GM19452 (cell line): ENCODE measurements around the gene LAMC1.
A peak's percentile ranks its signal among the peaks of the same experiment; 100 is the strongest.

Experiments used
- ATAC-seq: cut with Tn5 transposase; IDR thresholded peaks from one replicate; pipeline ENCODE4 v1.9.1; 2021; ENCODE audit not compliant: unreplicated experiment

LAMC1 gene

DNA sequence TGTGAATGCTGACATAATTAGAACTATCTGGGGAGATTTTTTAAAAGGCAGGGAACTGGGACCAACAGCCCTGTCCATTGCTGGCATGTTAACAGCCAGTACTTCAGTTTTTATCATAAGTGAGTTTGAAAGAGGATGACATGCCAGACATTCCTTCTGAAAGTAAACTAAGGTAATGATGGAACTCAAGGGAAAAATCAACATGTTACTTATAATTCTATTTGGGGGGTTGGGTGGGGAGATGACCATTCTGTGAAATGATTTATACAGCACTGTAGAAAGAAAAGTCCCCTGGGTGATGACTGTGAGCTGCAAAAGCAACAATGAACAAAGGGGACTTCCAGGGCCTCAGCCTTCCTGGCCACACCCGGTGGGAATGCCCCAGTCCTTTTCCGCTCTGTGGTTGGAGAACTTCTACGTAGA is 157.4 kb downstream of the LAMC1 start:
- peak; percentile 59 for ATAC-seq

DNA sequence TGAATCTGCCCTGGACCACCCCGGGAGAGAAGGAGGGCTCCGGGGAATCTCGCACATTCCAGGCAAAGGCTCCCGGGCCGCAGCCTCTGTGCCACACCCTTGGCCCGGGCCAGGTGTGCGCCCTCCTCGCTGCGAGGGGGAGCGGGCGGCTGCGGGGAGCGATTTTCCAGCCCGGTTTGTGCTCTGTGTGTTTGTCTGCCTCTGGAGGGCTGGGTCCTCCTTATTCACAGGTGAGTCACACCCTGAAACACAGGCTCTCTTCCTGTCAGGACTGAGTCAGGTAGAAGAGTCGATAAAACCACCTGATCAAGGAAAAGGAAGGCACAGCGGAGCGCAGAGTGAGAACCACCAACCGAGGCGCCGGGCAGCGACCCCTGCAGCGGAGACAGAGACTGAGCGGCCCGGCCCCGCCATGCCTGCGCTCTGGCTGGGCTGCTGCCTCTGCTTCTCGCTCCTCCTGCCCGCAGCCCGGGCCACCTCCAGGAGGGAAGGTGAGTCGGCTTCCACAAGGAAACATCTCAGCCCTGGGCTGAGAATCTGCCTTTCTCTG is 162.8 kb downstream of the LAMC1 start, which contains the start of gene LAMC2:
Gene LAMC2 (plus strand): TSS at position 324 of the 550 bp plus-strand sequence. CDS start 89 bp downstream, at position 413.
- no peak for ATAC-seq

DNA sequence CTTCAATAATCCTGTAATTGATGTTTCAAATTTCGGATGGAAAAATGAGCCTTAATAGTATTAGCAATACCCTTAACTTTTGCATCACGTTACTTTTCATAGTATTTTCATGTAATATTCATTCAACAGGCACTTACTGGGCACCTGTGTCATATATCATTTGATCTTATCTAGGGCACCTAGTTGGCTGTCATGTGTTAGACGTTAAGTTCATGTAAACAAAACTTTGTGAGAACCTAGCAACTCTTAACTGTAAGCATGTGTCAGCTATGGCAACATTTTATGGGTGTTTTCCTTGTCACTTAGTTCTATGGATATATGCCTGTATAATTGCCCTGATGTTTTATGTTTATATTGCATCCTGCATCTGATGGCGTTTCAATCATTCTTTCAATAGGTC is 163.6 kb downstream of the LAMC1 start:
- ATAC-seq = no peak

GRCh38 chr1:183188240-183188639 is 165.0 kb downstream of the LAMC1 start:
- no peak for ATAC-seq

- ATAC-seq = no peak
Measured at GRCh38 chr1:183191833-183192232, 168.6 kb downstream of the LAMC1 start.

GRCh38 chr1:183193963-183194525 is 170.8 kb downstream of the LAMC1 start:
- ATAC-seq = no peak

DNA sequence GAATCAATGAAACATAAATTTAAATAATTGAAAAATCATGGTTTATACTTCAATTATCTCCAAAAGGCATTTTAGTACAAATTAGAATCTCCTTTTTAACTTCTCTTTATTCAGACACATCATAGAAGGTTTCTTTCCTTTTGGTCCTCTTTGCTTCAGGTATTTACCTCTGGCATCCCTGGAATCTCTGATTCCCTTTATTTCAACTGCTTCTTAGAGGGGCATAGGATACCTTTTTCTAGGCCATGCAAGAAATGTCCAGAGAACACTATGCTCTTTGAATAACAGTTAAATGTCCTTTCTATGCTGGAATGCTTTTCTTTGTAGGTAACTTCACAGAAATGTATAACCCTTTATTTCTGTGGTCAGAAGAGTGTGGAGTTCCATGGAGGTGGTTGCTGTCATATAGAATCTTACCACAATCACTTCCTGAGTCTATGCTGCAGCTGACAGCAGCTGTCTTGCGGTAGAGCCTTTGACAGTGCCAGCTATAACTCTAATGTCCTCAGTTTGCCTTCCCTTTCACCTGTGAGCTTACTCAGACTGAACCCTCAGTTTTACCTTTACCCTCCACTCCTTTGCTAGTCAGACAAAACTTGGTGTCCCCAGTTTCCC is 171.4 kb downstream of the LAMC1 start:
- peak; percentile 96 for ATAC-seq

- ATAC-seq = peak; percentile 65
Measured at GRCh38 chr1:183195142-183195574, 171.9 kb downstream of the LAMC1 start.
